Measurements from ENCODE around the gene JADE1. TPM values are rescaled to one million over a fixed set of nuclear protein-coding genes. Genes with fewer than 3 reads are reported as not detected.

JADE1 gene
- total and polyA plus RNA-seq, 2 donors (not counting 1 experiment from before 2014, with no cell fraction given) = 36.2 to 49.9 TPM

DNA sequence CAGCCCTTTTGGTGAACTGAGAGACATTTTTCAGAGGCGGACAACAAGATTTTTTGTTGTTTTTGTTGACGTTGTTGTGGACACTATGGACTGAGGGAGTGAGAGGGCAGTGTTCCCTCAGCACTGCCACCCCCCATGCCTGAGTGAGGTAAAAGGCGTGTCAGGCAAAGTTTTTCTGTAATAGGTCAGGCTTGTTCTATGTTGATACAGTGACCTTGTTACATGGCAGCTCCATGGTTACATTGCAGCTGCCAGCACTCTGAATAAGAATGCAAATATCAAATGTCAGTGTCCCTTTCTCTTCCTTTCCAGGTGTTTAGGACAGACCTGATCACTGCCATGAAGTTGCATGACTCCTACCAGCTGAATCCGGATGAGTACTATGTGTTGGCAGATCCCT lies 36.6 kb downstream of the JADE1 start:
- H3K9ac ChIP-seq (ENCODE audit: insufficient read depth, low read length) = no peak overlapping the region
- H3K4me3 ChIP-seq (replicated peaks in 1 of 4; ENCODE audit: control extremely low read depth in 1 of 4, insufficient read depth in 1 of 4, low read depth in 3 of 4, low read length in 4 of 4) = no peak overlapping the region
- H4K20me1 ChIP-seq (ENCODE audit: control insufficient read depth, extremely low read depth, insufficient read depth, low read length) = no peaks in the 10 kb centered on the region
- H3K27ac ChIP-seq (ENCODE audit: insufficient read depth, low read length) = no peak overlapping the region
- H3K36me3 ChIP-seq (ENCODE audit: control insufficient read depth, insufficient read depth, low read length) = peaks cover 39% of the 10 kb centered on the region
- H3K4me2 ChIP-seq (ENCODE audit: extremely low read depth, insufficient read depth, low read length) = no peak overlapping the region
- TF ChIP-seq EZH2 (IDR thresholded peaks at IDR 0.05; ENCODE audit: low read length, missing control alignments) = no peak
- TF ChIP-seq, protein P1, sequence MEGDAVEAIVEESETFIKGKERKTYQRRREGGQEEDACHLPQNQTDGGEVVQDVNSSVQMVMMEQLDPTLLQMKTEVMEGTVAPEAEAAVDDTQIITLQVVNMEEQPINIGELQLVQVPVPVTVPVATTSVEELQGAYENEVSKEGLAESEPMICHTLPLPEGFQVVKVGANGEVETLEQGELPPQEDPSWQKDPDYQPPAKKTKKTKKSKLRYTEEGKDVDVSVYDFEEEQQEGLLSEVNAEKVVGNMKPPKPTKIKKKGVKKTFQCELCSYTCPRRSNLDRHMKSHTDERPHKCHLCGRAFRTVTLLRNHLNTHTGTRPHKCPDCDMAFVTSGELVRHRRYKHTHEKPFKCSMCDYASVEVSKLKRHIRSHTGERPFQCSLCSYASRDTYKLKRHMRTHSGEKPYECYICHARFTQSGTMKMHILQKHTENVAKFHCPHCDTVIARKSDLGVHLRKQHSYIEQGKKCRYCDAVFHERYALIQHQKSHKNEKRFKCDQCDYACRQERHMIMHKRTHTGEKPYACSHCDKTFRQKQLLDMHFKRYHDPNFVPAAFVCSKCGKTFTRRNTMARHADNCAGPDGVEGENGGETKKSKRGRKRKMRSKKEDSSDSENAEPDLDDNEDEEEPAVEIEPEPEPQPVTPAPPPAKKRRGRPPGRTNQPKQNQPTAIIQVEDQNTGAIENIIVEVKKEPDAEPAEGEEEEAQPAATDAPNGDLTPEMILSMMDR (conservative IDR thresholded peaks at IDR 0.05 in 1 of 2, IDR thresholded peaks at IDR 0.05 in 1 of 2; ENCODE audit: low read depth in 1 of 2, low read length in 2 of 2) = no peak
- peaks cover 6% of the 10 kb centered on the region for H3K4me1 ChIP-seq (ENCODE audit: control insufficient read depth, extremely low read depth, insufficient read depth, low read length)
- H2AFZ ChIP-seq (ENCODE audit: low read length) = no peak overlapping the region
- H3K27me3 ChIP-seq (ENCODE audit: control insufficient read depth, insufficient read depth, low read length) = no peaks in the 10 kb centered on the region
- DNase-seq (ENCODE audit: low read depth in 2 of 2) = no peak
- peaks cover 46% of the 10 kb centered on the region for H3K79me2 ChIP-seq (ENCODE audit: control insufficient read depth, insufficient read depth, low read length)
- no peaks in the 10 kb centered on the region for H3K9me3 ChIP-seq (ENCODE audit: control insufficient read depth, insufficient read depth, low read depth, low read length)

DNA sequence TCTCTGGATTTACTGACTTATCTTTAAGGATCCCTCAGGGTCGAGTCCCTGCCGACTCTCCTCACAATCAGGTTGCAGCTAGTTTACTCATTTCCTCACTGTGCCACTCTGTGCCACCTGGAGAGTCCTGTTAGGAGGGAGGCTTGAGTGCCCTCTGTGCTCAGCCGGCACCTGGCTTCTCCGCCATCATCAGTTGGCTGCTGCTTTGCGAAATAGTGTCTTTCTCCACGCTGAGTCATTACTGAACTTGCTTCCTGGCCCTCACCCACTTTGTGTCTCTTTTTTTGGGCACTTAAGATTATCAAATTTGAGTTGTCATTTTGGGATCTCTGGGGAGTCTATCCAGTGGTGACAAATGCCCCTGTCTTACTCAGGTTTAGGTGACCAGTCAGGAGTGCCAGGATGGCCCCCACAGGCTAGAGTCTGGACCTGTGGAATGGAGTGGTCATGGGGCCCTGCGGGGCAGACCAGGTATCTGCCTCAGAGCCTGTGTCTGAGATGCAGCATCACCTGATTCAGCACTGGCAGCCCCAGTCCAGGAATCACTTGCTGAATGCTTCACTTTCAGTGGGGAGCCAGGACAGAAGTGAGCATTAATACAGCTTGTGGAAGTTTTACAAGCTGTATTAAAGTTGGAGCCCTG lies 37.7 kb downstream of the JADE1 start:
- H3K9ac ChIP-seq (ENCODE audit: insufficient read depth, low read length) = no peak overlapping the region
- no peaks in the 10 kb centered on the region for H3K9me3 ChIP-seq (ENCODE audit: control insufficient read depth, insufficient read depth, low read depth, low read length)
- no peak overlapping the region for H3K4me3 ChIP-seq (replicated peaks in 1 of 4; ENCODE audit: control extremely low read depth in 1 of 4, insufficient read depth in 1 of 4, low read depth in 3 of 4, low read length in 4 of 4)
- no peak overlapping the region for H2AFZ ChIP-seq (ENCODE audit: low read length)
- TF ChIP-seq, protein P1 (conservative IDR thresholded peaks at IDR 0.05 in 1 of 2, IDR thresholded peaks at IDR 0.05 in 1 of 2; ENCODE audit: low read depth in 1 of 2, low read length in 2 of 2) = no peak
- no peak for TF ChIP-seq EZH2 (IDR thresholded peaks at IDR 0.05; ENCODE audit: low read length, missing control alignments)
- H3K4me2 ChIP-seq (ENCODE audit: extremely low read depth, insufficient read depth, low read length) = no peak overlapping the region
- H4K20me1 ChIP-seq (ENCODE audit: control insufficient read depth, extremely low read depth, insufficient read depth, low read length) = no peaks in the 10 kb centered on the region
- H3K4me1 ChIP-seq (ENCODE audit: control insufficient read depth, extremely low read depth, insufficient read depth, low read length) = peaks cover 6% of the 10 kb centered on the region
- H3K36me3 ChIP-seq (ENCODE audit: control insufficient read depth, insufficient read depth, low read length) = peaks cover 39% of the 10 kb centered on the region
- H3K79me2 ChIP-seq (ENCODE audit: control insufficient read depth, insufficient read depth, low read length) = peaks cover 38% of the 10 kb centered on the region
- no peaks in the 10 kb centered on the region for H3K27me3 ChIP-seq (ENCODE audit: control insufficient read depth, insufficient read depth, low read length)
- no peak overlapping the region for H3K27ac ChIP-seq (ENCODE audit: insufficient read depth, low read length)
- no peak for DNase-seq (ENCODE audit: low read depth in 2 of 2)

DNA sequence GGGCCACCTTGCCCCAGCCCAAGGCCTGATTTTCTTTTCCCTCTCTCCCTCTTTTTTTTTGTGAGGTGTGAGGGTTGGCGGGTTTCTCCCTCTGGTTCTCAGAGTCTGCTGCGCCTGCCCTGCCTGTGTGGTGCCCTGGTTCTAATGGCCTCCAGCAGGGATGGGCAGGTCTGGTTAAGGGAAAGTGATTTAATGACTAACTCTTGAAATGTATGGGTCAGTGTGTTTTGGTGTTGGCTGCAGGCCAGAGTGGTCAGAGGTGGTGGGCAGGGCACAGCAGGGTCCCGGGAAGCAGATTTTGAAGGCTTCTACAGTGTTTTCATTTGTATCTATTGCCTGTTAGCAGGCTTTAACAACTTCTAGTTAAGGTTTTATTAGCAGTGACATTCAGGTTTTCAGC lies 39.0 kb downstream of the JADE1 start:
- Histone ChIP-seq H3K36me3 (ENCODE audit: control insufficient read depth, insufficient read depth, low read length) (peaks cover 41% of the 10 kb centered on the region), H3K27ac (ENCODE audit: insufficient read depth, low read length) (no peak overlapping the region)

More for the DNA sequence above, 39.0 kb downstream of the JADE1 start:
- Histone ChIP-seq H3K4me3 (replicated peaks in 1 of 4; ENCODE audit: control extremely low read depth in 1 of 4, insufficient read depth in 1 of 4, low read depth in 3 of 4, low read length in 4 of 4) (no peak overlapping the region), H3K4me1 (ENCODE audit: control insufficient read depth, extremely low read depth, insufficient read depth, low read length) (peaks cover 6% of the 10 kb centered on the region), H3K9ac (ENCODE audit: insufficient read depth, low read length) (no peak overlapping the region), H3K4me2 (ENCODE audit: extremely low read depth, insufficient read depth, low read length) (no peak overlapping the region), H2AFZ (ENCODE audit: low read length) (no peak overlapping the region), H3K9me3 (ENCODE audit: control insufficient read depth, insufficient read depth, low read depth, low read length) (no peaks in the 10 kb centered on the region), H3K27me3 (ENCODE audit: control insufficient read depth, insufficient read depth, low read length) (no peaks in the 10 kb centered on the region), H4K20me1 (ENCODE audit: control insufficient read depth, extremely low read depth, insufficient read depth, low read length) (no peaks in the 10 kb centered on the region), H3K79me2 (ENCODE audit: control insufficient read depth, insufficient read depth, low read length) (peaks cover 31% of the 10 kb centered on the region)
- TF ChIP-seq, protein P1 (conservative IDR thresholded peaks at IDR 0.05 in 1 of 2, IDR thresholded peaks at IDR 0.05 in 1 of 2; ENCODE audit: low read depth in 1 of 2, low read length in 2 of 2) = no peak
- DNase-seq (ENCODE audit: low read depth in 2 of 2) = no peak
